ENCODE measurements around the gene PKP1. TPM values are rescaled to one million over a fixed set of nuclear protein-coding genes. Genes with fewer than 3 reads are reported as not detected.

Gene PKP1
- polyA plus RNA-seq, 1 donor (not counting 4 experiments of a cell fraction or from before 2014, with no cell fraction given), result 169 TPM

GRCh38 chr1:201336711-201337450 is 53.6 kb downstream of the PKP1 start:
- dilution Hi-C loops (cut with MboI; ENCODE audit: extremely low pct_ligation_motif_present, low sequenced_read_pairs), result no loop called here
- Histone ChIP-seq H3K4me3 (ENCODE audit: control insufficient read depth in 2 of 3, extremely low read depth in 1 of 3, insufficient read depth in 2 of 3, low read depth in 1 of 3, low read length in 3 of 3) (no peak overlapping the region), H3K4me1 (ENCODE audit: control insufficient read depth, extremely low read depth, insufficient read depth, low read length) (peaks cover 31% of the 10 kb centered on the region), H3K9me3 (ENCODE audit: control insufficient read depth, low read depth, low read length) (peaks cover 3% of the 10 kb centered on the region), H2AFZ (ENCODE audit: control insufficient read depth, low read length) (no peak overlapping the region), H3K79me2 (ENCODE audit: control insufficient read depth, insufficient read depth, low read length) (no peaks in the 10 kb centered on the region), H4K20me1 (ENCODE audit: control insufficient read depth, extremely low read depth, insufficient read depth, low read length) (no peaks in the 10 kb centered on the region), H3K9me1 (ENCODE audit: control insufficient read depth, extremely low read depth, insufficient read depth, low read length) (no peaks in the 10 kb centered on the region), H3K4me2 (ENCODE audit: control insufficient read depth, extremely low read depth, insufficient read depth, low read depth, low read length) (no peak overlapping the region), H3K9ac (ENCODE audit: control insufficient read depth, extremely low read depth, insufficient read depth, low read length) (no peak overlapping the region), H3K27me3 (ENCODE audit: control insufficient read depth, extremely low read depth, insufficient read depth, low read length) (no peaks in the 10 kb centered on the region), H3K36me3 (ENCODE audit: control insufficient read depth in 2 of 2, extremely low read depth in 1 of 2, insufficient read depth in 2 of 2, low read length in 2 of 2) (no peaks in the 10 kb centered on the region), H3K27ac (ENCODE audit: control insufficient read depth, insufficient read depth, low read length) (no peak overlapping the region)
- no peak for TF ChIP-seq CTCF (optimal IDR thresholded peaks at IDR 0.05 in 1 of 3, IDR thresholded peaks at IDR 0.05 in 1 of 3, conservative IDR thresholded peaks at IDR 0.05 in 1 of 3; ENCODE audit: extremely low read depth in 1 of 3, insufficient read depth in 2 of 3, low read length in 3 of 3)
- TF ChIP-seq EZH2 (IDR thresholded peaks at IDR 0.05; ENCODE audit: low read length), result no peak
- no peak for DNase-seq (ENCODE audit: low read depth, low spot score)
- no peak for FAIRE-seq

- Histone ChIP-seq H3K4me3 (ENCODE audit: control insufficient read depth in 2 of 3, extremely low read depth in 1 of 3, insufficient read depth in 2 of 3, low read depth in 1 of 3, low read length in 3 of 3) (no peak overlapping the region), H3K4me2 (ENCODE audit: control insufficient read depth, extremely low read depth, insufficient read depth, low read depth, low read length) (no peak overlapping the region), H3K9me3 (ENCODE audit: control insufficient read depth, low read depth, low read length) (peaks cover 3% of the 10 kb centered on the region), H3K4me1 (ENCODE audit: control insufficient read depth, extremely low read depth, insufficient read depth, low read length) (peaks cover 24% of the 10 kb centered on the region), H2AFZ (ENCODE audit: control insufficient read depth, low read length) (no peak overlapping the region), H4K20me1 (ENCODE audit: control insufficient read depth, extremely low read depth, insufficient read depth, low read length) (no peaks in the 10 kb centered on the region), H3K79me2 (ENCODE audit: control insufficient read depth, insufficient read depth, low read length) (no peaks in the 10 kb centered on the region), H3K9ac (ENCODE audit: control insufficient read depth, extremely low read depth, insufficient read depth, low read length) (no peak overlapping the region), H3K9me1 (ENCODE audit: control insufficient read depth, extremely low read depth, insufficient read depth, low read length) (no peaks in the 10 kb centered on the region), H3K27ac (ENCODE audit: control insufficient read depth, insufficient read depth, low read length) (no peak overlapping the region), H3K36me3 (ENCODE audit: control insufficient read depth in 2 of 2, extremely low read depth in 1 of 2, insufficient read depth in 2 of 2, low read length in 2 of 2) (no peaks in the 10 kb centered on the region), H3K27me3 (ENCODE audit: control insufficient read depth, extremely low read depth, insufficient read depth, low read length) (no peaks in the 10 kb centered on the region)
- dilution Hi-C loops (cut with MboI; ENCODE audit: extremely low pct_ligation_motif_present, low sequenced_read_pairs), result no loop called here
- FAIRE-seq (no peak), DNase-seq (ENCODE audit: low read depth, low spot score) (no peak)
- no peak for TF ChIP-seq EZH2 (IDR thresholded peaks at IDR 0.05; ENCODE audit: low read length)
- TF ChIP-seq CTCF (optimal IDR thresholded peaks at IDR 0.05 in 1 of 3, IDR thresholded peaks at IDR 0.05 in 1 of 3, conservative IDR thresholded peaks at IDR 0.05 in 1 of 3; ENCODE audit: extremely low read depth in 1 of 3, insufficient read depth in 2 of 3, low read length in 3 of 3), result no peak
Observed at GRCh38 chr1:201341377-201341776, 58.1 kb downstream of the PKP1 start.
